HL-60/S4 treated with retinoic acid at 250 ng/mL for 4 days and 3 days (cell line): ENCODE data around the gene HENMT1.

ENCODE experiments used
- in situ Hi-C: fragments of 300-500 bp; cut with MboI; formaldehyde crosslinking; loops from 2 replicates; pipeline ENCODE4 v1.7.0; 2022; ENCODE audit warnings: low sequenced_read_pairs

Gene HENMT1

DNA sequence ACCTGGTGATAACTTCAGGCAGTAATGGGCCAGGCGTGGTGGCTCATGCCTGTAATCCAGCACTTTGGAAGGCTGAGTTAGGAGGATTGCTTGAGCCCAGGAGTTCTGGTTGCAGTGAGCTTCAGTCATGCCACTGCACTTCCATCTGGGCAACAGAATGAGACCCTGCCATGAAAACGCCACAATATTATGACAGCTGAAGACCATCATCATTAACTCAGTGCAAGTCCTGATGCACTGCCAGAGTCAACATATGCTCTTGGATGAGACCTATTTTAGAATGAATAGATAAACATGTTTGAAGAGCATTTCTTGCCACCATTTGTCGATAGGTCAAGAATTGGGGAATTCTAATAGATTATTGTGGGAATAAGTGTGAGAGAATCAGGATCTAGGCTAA, 26.4 kb downstream of the HENMT1 start:
- in situ Hi-C loops: no loop called here

GRCh38 chr1:108628665-108629064, 32.2 kb downstream of the HENMT1 start:
- in situ Hi-C loops: no loop called here

DNA sequence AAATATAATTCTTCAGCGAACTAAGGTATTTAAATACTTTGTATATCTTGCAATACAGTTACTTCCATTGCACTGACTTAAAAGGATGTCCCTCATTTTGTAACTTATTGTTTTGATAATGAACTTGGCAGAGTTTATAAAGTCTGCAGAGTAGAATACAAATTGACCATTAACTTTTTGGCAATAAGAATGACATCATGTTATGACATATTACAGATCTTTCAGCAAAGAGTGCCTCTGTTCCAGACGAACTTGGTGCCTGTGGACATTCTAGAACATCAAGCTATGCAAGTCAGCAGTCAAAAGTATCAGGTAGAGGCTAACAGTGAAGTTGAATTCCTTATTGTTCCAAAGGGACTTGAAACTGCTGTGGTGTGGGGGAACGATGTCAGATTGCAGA, 32.9 kb downstream of the HENMT1 start:
- in situ Hi-C loops: no loop called here

DNA sequence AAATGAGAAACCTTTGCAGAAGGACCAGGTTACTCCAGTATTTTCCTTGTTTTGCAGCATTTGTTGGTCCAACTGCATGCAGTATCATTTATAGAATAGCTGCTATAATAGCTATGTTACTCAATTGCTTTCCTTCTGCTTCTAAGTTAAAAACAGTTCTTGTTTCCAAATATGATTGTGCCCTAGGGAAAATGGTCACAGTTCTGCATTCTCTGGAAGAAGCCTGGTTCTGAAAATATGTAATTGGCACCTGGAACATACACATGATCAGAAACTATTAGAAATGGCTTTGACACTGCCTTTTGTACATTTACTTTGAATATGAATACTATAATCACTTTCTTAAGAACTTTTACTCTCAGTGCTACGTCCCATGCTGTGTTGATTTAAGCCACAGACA, 33.6 kb downstream of the HENMT1 start:
- in situ Hi-C loops: no loop called here

DNA sequence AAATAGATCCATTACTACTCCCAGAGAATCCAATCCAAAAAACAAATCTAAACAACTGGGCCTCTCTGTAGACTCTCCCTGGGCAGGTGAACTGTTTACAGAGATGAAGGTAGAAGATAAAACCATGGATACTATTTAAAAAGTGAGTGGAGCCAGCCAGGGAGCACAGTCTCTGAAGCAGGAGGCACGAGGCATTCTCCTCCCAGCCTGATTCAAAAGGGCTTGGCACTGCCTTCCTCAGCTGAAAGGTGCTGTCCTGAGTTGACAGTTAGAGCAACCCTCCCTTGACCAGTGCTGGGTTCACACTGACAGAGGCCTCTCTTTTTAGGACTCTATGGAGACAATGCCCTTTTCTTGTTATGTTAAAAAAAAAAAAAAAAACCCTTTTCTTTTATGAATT, 36.8 kb downstream of the HENMT1 start:
- in situ Hi-C loops: no loop called here

GRCh38 chr1:108617724-108618056, 43.2 kb downstream of the HENMT1 start:
- in situ Hi-C loops: no loop called here

GRCh38 chr1:108617008-108617723, 43.7 kb downstream of the HENMT1 start:
- in situ Hi-C loops: no loop called here

- in situ Hi-C loops: no loop called here
Measured at GRCh38 chr1:108615544-108615943, 45.3 kb downstream of the HENMT1 start.

DNA sequence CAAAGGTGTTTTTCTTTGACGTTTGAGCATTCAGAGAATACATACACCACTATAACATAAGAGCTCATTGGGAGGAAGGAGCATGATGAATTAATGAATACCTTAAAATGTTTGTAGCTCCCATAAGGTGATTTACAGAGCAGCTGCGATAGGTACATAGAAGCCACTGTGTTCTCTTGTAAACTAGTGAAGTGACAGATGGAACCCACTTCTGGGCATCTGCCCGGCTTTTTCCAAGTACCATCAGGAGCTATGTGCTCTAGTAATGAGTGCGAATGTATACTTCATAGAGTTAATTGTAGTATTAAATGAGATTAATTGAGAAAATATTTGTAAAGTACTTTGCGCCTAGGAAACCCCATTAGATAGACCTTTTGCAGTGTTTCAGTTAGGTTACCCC, 48.4 kb downstream of the HENMT1 start:
- in situ Hi-C loops: no loop called here

DNA sequence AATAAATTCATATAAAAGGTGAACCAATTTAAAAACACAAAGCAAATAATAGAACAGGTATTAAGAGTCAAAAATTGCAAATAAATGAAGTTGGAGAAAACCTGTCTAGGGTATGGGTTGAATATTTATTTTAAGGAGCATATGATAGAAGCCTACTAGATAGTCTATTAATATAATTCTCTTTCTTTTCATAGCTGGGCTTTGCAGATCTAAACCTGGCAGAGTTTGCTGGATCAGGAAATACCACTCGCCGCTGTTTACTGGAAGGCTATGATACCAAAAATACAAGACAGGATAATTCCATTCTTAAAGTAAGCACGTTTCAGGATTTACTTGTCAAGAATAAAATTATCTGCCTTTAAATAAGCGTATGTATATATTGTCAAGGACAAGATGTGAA, 48.9 kb downstream of the HENMT1 start:
- in situ Hi-C loops: no loop called here

GRCh38 chr1:108610073-108610472, 50.8 kb downstream of the HENMT1 start:
- in situ Hi-C loops: no loop called here

DNA sequence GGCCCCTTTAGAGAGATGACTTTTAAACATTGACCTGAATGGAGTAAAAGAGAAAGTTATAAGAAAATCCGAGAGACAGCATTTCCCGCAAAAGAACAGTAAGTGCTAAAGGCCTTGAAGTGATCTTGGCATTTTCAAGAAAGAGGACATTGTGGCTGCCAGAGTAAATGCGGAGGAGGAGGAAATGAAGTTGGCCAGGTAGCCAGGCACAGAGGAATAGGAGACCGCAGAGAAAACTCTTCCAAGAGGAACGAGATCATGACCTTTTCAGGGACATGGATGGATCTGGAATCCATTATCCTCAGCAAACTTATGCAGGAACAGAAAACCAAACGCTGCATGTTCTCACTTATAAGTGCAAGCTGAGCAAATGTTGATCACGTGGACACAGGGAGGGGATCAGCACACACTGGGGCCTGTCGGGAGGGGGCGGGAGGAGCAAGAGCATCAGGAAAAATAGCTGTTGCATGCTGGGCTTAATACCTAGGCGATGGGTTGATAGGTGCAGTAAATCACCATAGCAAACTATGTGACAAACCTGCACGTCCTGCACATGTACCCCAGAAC, 51.3 kb downstream of the HENMT1 start:
- in situ Hi-C loops: no loop called here

GRCh38 chr1:108606478-108606877, 54.4 kb downstream of the HENMT1 start:
- in situ Hi-C loops: no loop called here

DNA sequence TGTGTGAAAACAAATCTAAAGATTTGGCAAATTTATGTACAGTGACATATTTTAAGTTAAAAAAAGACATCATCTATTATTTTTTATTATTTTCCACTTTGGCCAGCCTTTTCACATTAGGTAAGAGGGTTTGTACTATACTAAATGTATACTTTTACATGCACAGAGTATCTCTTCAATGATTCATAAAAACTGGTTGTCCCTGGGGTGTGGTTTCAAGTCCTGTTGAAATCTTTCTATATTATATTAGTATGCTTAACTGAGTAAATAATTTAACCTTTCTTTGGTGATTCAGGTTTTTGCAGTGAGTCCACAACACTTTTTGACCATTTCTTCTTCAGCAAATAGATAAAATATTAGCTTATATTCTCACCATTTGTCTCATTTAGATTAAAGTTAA, 55.3 kb downstream of the HENMT1 start:
- in situ Hi-C loops: no loop called here

- in situ Hi-C loops: no loop called here
Measured at GRCh38 chr1:108601708-108602410, 59.0 kb downstream of the HENMT1 start.

GRCh38 chr1:108600504-108600903, 60.4 kb downstream of the HENMT1 start:
- in situ Hi-C loops: no loop called here

DNA sequence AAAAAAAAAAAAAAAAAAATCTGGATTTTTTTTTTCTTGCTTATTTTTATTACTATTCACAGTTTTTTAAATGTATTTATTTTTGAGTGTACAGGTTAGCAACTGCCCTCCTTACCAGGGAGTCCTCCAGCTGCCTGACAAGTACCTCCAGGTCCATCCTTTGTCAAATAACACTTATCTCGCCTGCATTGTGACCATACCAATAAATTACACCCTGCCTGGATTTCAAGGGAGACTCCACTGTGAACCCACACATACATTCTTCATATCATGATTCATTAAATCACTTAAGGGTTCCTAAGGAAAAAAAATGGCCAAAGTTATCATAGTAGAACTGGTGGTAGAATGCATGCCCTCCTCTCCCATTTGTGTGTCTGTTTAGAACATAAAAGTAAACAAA, 62.6 kb downstream of the HENMT1 start:
- in situ Hi-C loops: no loop called here
